Chondrocyte (in vitro differentiated cells): Measurements from ENCODE around the gene MRLN. TPM values are rescaled to one million over a fixed set of nuclear protein-coding genes. Genes with fewer than 3 reads are reported as not detected.

Experiments
- DNase-seq: peaks from one replicate; pipeline ENCODE4 v3.0.0; 2021; ENCODE audit warnings: mixed read lengths, low spot score
- H3K27ac Mint-ChIP-seq: one replicate; pipeline ENCODE4 v1.8.0; 2021; ENCODE audit warnings: mild to moderate bottlenecking, moderate library complexity, mixed read lengths; ENCODE audit not compliant: unreplicated experiment
- H3K27me3 Mint-ChIP-seq: 2 replicates; pipeline ENCODE4 v1.8.0; 2021; ENCODE audit warnings: low read depth, mixed read lengths
- H3K36me3 Mint-ChIP-seq: 2 replicates; pipeline ENCODE4 v1.8.0; 2021; ENCODE audit warnings: low read depth, mixed read lengths
- H3K4me1 Mint-ChIP-seq: 2 replicates; pipeline ENCODE4 v1.8.0; 2021; ENCODE audit warnings: low read depth, mild to moderate bottlenecking, mixed read lengths
- H3K4me3 Mint-ChIP-seq: one replicate; pipeline ENCODE4 v1.8.0; 2021; ENCODE audit warnings: mild to moderate bottlenecking, moderate library complexity, mixed read lengths; ENCODE audit not compliant: unreplicated experiment
- H3K9me3 Mint-ChIP-seq: 2 replicates; pipeline ENCODE4 v1.8.0; 2021; ENCODE audit warnings: low read depth, mixed read lengths
- long read RNA-seq: library from polyadenylated mRNA; stranded (forward); transcript quantifications from one replicate; pipeline ENCODE4 v2.0.0, GENCODE V29; 2021
- total RNA-seq: library from RNA; stranded (reverse); gene quantifications from 3 replicates; pipeline ENCODE4 v1.2.1, GENCODE V29; 2021
- TF ChIP-seq, protein P1 (sequence below): fragments of 200-600 bp; sonication (generic); IDR thresholded peaks from 2 replicates; pipeline ENCODE4 v1.5.0; 2021; ENCODE audit warnings: antibody characterized with exemption, mild to moderate bottlenecking, moderate library complexity

Gene MRLN
- not detected in 3 replicates for total RNA-seq
- long read RNA-seq, result 0 reads

DNA sequence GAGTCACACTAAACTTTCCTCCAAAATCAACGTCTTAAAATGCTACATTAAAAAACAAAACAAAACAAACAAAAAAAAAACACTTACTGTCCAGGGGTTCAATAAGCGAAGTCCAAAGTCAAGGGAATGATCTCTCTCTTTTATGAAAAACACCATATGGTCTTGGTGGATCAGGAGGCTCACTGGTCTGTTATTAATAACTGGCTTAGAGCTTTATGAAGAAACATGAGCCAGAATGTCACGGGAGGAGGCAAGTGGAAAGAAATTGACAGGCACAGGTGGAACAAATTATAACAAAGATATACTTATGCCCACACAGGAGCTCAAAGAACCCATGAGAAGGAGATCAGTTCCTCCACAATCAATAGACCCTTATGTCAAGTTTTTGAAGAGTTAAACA lies at the start of gene MRLN:
TSS of gene MRLN (minus strand) at position 189 of the 400 bp plus-strand sequence.
- DNase-seq, result no peak
- H3K36me3 Mint-ChIP-seq, result no peaks in the 10 kb centered on the region
- peaks cover 5% of the 10 kb centered on the region for H3K4me1 Mint-ChIP-seq
- no peak within 1 kb of the TSS for H3K27ac Mint-ChIP-seq
- no peak within 1 kb of the TSS for H3K4me3 Mint-ChIP-seq
- TF ChIP-seq, protein P1, sequence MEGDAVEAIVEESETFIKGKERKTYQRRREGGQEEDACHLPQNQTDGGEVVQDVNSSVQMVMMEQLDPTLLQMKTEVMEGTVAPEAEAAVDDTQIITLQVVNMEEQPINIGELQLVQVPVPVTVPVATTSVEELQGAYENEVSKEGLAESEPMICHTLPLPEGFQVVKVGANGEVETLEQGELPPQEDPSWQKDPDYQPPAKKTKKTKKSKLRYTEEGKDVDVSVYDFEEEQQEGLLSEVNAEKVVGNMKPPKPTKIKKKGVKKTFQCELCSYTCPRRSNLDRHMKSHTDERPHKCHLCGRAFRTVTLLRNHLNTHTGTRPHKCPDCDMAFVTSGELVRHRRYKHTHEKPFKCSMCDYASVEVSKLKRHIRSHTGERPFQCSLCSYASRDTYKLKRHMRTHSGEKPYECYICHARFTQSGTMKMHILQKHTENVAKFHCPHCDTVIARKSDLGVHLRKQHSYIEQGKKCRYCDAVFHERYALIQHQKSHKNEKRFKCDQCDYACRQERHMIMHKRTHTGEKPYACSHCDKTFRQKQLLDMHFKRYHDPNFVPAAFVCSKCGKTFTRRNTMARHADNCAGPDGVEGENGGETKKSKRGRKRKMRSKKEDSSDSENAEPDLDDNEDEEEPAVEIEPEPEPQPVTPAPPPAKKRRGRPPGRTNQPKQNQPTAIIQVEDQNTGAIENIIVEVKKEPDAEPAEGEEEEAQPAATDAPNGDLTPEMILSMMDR, result no peak
- peaks cover 29% of the 10 kb centered on the region for H3K27me3 Mint-ChIP-seq
- no peaks in the 10 kb centered on the region for H3K9me3 Mint-ChIP-seq

DNA sequence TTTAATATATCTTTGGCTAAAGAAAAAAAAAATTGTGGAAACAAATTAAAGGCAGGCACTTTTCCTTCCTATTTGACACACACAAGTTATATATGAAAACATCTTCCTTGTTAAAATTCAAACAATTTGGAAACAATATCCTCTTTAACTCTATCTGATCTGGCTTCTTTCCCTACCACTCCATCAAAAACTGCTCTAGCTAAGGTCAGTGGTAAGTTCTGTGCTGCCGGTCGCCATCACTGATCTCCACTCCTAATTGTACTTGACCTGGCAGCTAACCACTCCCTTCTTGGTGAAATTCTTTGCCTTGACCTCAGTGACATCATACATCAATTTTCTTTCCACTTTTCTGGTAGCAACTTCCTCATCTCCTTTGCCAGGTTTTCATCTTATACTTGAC lies 47.9 kb upstream of the MRLN start:
- Mint-ChIP-seq H3K27me3 (no peaks in the 10 kb centered on the region), H3K9me3 (no peaks in the 10 kb centered on the region), H3K36me3 (peaks cover 35% of the 10 kb centered on the region), H3K4me3 (no peak overlapping the region), H3K4me1 (no peaks in the 10 kb centered on the region), H3K27ac (no peak overlapping the region)
- DNase-seq, result no peak
- TF ChIP-seq, protein P1, result no peak

DNA sequence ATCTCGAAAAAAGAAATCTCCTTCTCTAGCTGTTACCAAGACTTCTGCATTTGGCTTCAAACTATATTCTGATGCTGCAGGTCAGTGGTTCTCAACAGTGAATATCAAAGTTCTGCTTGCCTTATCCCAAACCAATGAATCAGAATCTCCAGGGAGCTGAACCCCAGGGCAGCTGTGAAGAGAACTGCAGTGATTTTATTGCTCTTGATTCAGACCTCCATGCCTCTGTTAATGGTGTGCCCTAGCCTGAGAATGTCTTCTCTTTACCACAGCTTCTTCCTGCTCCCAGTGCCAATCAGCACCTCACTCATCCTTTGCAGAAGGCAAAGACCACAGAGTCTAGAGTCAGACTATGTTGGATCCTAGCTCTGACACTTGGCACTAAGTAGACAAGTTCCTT lies 46.2 kb upstream of the MRLN start:
- Mint-ChIP-seq H3K4me1 (no peaks in the 10 kb centered on the region), H3K36me3 (peaks cover 30% of the 10 kb centered on the region), H3K27me3 (no peaks in the 10 kb centered on the region), H3K27ac (no peak overlapping the region), H3K4me3 (no peak overlapping the region), H3K9me3 (no peaks in the 10 kb centered on the region)
- TF ChIP-seq, protein P1, result no peak
- DNase-seq, result no peak

DNA sequence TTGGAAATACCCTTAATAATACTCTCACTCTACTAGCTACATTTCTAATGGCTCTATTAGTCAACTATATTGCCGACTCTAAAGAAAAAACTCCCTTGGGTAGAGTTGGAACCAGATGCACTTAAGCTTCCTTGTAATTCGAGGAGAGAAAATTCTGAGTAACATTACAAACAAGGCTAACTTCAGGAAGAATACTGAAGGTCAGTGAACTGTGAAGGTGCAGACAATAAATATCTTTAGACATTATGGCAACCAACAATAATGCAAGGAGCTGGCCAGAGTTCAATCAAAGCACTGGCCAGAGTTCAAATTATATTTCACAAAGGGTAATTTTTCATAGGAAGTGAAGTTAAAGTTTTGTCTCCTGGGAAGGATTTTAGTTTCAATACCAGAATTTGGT lies 40.7 kb upstream of the MRLN start:
- no peaks in the 10 kb centered on the region for H3K4me1 Mint-ChIP-seq
- TF ChIP-seq, protein P1, result no peak
- no peak overlapping the region for H3K4me3 Mint-ChIP-seq
- no peaks in the 10 kb centered on the region for H3K9me3 Mint-ChIP-seq
- no peak for DNase-seq
- peaks cover 40% of the 10 kb centered on the region for H3K36me3 Mint-ChIP-seq
- H3K27ac Mint-ChIP-seq, result peak overlapping the region; percentile 27
- H3K27me3 Mint-ChIP-seq, result no peaks in the 10 kb centered on the region

DNA sequence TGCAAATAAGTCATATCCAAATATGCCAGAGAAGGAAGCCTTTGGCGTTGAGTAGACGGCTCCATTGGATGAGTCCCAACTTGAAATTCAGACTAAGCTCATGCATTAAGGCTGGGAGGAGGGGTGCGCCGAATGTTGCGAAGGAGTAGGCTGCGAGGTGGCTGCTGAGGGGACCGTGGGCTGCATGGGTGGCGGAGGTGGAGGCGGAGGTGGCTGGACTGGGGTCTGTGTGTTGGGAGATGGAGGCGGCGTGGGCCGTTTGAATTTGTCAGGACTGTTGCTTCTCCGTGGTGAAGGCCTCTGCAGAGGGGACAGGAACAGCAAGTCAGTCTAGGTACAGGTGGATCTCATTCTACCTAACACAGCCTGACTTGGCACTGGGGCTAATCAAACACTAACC lies 39.6 kb upstream of the MRLN start:
- no peak for DNase-seq
- no peaks in the 10 kb centered on the region for H3K9me3 Mint-ChIP-seq
- peak overlapping the region; percentile 51 for H3K27ac Mint-ChIP-seq
- H3K36me3 Mint-ChIP-seq, result peaks cover 38% of the 10 kb centered on the region
- no peaks in the 10 kb centered on the region for H3K4me1 Mint-ChIP-seq
- no peaks in the 10 kb centered on the region for H3K27me3 Mint-ChIP-seq
- TF ChIP-seq, protein P1, result no peak
- no peak overlapping the region for H3K4me3 Mint-ChIP-seq
